Astrocyte (in vitro differentiated cells and primary cell): ENCODE results near the gene TNIK.

ENCODE experiments used
- EZH2 ChIP-seq: IDR thresholded peaks from 2 replicates; pipeline ENCODE4 v1.6.1; 2012; ENCODE audit warnings: mild to moderate bottlenecking, low read length, inconsistent platforms; ENCODE audit not compliant: insufficient read depth
- TF ChIP-seq, protein P1 (sequence below): IDR thresholded peaks from 2 replicates; pipeline ENCODE4 v1.5.1; 2011; ENCODE audit warnings: low read depth, mild to moderate bottlenecking, inconsistent platforms, low read length, moderate library complexity; ENCODE audit not compliant: insufficient read depth

DNA sequence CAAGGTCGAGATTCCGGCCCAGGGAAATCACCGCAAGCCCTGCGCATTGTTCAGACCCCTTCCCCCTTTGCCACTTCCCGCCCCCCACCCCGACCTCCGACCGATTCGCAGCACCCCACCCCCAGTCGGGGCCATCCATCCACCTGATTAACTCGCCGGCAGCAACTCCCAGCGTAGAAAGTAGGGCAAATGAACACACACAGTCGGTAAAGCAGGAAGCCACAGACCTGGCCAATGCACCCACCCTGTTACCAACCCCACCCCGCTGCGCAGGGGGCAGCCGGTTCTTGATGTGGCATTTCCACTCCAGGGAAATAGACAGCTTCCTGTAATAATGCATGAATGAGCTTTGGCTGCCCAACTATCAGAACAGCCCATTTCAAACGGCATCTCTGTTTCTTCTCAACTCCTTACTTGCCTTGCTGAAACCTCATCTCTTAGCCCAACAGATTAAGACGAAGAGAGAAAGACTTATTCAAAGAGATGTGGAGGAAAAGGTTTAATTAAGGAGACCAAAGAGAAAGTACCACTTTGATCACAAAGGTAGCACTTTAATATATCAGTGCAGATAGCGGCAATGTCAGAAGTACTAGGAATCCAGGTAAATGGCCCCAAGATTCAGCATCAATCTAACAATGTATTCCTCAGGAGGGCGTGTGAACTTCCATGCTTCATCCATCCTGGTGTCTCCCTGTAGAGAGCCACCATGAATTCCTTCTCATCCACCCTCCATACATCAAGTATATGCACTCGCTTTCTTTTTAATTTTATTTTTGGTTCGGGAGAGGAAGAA, 1.9 kb downstream of the TNIK start:
- TF ChIP-seq, protein P1, sequence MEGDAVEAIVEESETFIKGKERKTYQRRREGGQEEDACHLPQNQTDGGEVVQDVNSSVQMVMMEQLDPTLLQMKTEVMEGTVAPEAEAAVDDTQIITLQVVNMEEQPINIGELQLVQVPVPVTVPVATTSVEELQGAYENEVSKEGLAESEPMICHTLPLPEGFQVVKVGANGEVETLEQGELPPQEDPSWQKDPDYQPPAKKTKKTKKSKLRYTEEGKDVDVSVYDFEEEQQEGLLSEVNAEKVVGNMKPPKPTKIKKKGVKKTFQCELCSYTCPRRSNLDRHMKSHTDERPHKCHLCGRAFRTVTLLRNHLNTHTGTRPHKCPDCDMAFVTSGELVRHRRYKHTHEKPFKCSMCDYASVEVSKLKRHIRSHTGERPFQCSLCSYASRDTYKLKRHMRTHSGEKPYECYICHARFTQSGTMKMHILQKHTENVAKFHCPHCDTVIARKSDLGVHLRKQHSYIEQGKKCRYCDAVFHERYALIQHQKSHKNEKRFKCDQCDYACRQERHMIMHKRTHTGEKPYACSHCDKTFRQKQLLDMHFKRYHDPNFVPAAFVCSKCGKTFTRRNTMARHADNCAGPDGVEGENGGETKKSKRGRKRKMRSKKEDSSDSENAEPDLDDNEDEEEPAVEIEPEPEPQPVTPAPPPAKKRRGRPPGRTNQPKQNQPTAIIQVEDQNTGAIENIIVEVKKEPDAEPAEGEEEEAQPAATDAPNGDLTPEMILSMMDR: no peak
- TF ChIP-seq EZH2: no peak
